GM12891 (cell line): ENCODE data around the gene BPIFA2.

ENCODE experiments used
- PAX5 ChIP-seq: IDR thresholded peaks from 2 replicates; pipeline ENCODE4 v1.6.1; 2011; ENCODE audit warnings: low read length, moderate library complexity, mild to moderate bottlenecking; ENCODE audit not compliant: insufficient read depth, severe bottlenecking
- POLR2A ChIP-seq: IDR thresholded peaks from 2 replicates; pipeline ENCODE4 v1.6.1; 2011; ENCODE audit warnings: low read depth, low read length, control low read depth
- POLR2AphosphoS5 ChIP-seq: IDR thresholded peaks from 2 replicates; pipeline ENCODE4 v1.6.1; 2011; ENCODE audit warnings: low read depth, low read length, control low read depth
- TAF1 ChIP-seq: IDR thresholded peaks from 2 replicates; pipeline ENCODE4 v1.6.1; 2011; ENCODE audit warnings: low read depth, low read length, control low read depth

DNA sequence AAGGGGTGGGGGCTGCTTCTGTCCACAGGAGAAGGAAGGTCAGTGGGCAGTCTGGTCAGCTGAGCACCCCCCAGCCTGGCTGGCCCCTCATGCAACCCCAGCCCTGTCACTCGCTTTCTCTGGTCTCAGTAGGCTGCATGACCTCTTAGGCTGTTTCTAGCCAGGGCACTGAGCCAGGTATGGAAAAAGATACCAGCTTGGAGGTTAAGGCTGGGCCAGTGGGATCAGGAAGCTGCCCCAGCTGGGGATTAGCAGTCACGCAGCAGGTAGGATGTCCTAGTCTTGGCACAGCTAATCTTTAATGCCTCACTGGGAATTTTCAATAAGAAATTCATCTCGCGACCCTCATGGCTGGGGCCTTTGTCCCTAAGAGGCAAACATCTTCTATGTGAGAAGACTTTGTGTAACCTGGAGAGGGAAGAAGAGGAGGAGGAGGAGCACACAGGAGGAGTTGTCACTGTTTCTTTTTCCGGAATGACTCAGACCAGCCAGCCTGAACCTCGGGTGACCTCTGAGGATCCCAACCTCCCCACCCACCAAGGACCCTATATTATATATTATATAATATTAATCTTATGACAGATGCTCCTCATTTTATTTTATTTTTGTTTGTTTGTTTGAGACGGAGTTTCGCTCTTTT is 2.4 kb upstream of the BPIFA2 start:
- TF ChIP-seq POLR2A (no peak), PAX5 (no peak), POLR2AphosphoS5 (no peak), TAF1 (no peak)
